Upper lobe of left lung (tissue), 6 donors: ENCODE data around the gene SLC12A1. TPM values are rescaled to one million over a fixed set of nuclear protein-coding genes. Genes with fewer than 3 reads are reported as not detected.
"Not testable (repeated sequence)": the region's sequence is repeated elsewhere in the genome, so short reads cannot be mapped to it uniquely, and the experiment has no call there.

Source experiments
- ATAC-seq, 2 donors: fragments of 200-7000 bp; cut with Tn5 transposase; one replicate each; pipeline ENCODE4 v1.9.1; 2022; ENCODE audit warnings: mild to moderate bottlenecking in 2 of 2, moderate library complexity in 2 of 2; ENCODE audit not compliant: low FRiP score in 2 of 2
- DNase-seq, 2 donors: peaks; one replicate each; pipeline ENCODE4 v3.0.0-alpha.2; 2019 to 2020
- H3K27ac ChIP-seq, 4 donors: fragments of 200-600 bp; sonication (generic); one replicate each; pipeline ENCODE4 v1.5.1; 2016 to 2019
- H3K27me3 ChIP-seq, 4 donors: fragments of 200-600 bp; sonication (generic); one replicate each; pipeline ENCODE4 v1.5.1; 2017 to 2019
- H3K36me3 ChIP-seq, 4 donors: fragments of 200-600 bp; sonication (generic); one replicate each; pipeline ENCODE4 v1.5.1; 2016 to 2019
- H3K4me1 ChIP-seq, 4 donors: fragments of 200-600 bp; sonication (generic); one replicate each; pipeline ENCODE4 v1.5.1; 2018 to 2019
- H3K4me3 ChIP-seq, 4 donors: fragments of 200-600 bp; sonication (generic); one replicate each; pipeline ENCODE4 v1.5.1; 2017 to 2019; ENCODE audit warnings: mild to moderate bottlenecking in 2 of 4, moderate library complexity in 1 of 4
- H3K9me3 ChIP-seq, 4 donors: fragments of 200-600 bp; sonication (generic); one replicate each; pipeline ENCODE4 v1.5.1; 2018 to 2019
- CTCF ChIP-seq, 6 experiments: fragments of 450-650 bp in 4 of 6; fragments of 200-600 bp in 2 of 6; sonication (generic) in 2 of 6; IDR thresholded peaks; one replicate each; pipeline ENCODE4 v1.5.1; 2016 to 2019; ENCODE audit warnings: antibody characterized with exemption in 6 of 6
- EP300 ChIP-seq, 4 donors: sonication (generic); formaldehyde crosslinking; IDR thresholded peaks; one replicate each; pipeline ENCODE4 v1.5.1; 2017; ENCODE audit warnings: antibody characterized with exemption in 4 of 4, control low read depth in 2 of 4
- POLR2A ChIP-seq, 4 donors: fragments of 450-650 bp; IDR thresholded peaks; one replicate each; pipeline ENCODE4 v1.5.1; 2016 to 2017; ENCODE audit warnings: antibody characterized with exemption in 4 of 4, mild to moderate bottlenecking in 2 of 4
- POLR2AphosphoS5 ChIP-seq, 2 donors: sonication (generic); formaldehyde crosslinking; IDR thresholded peaks; one replicate each; pipeline ENCODE4 v1.5.1; 2017; ENCODE audit warnings: antibody characterized with exemption in 2 of 2
- WGBS, 2 donors: methylation state at CpG; one replicate each; pipeline ENCODE4 v1.1.5; 2017 to 2018; 5-methylcytosine and 5-hydroxymethylcytosine counted together
- total RNA-seq, 6 donors: library from RNA; depleted of rRNA in 4 of 6; stranded (reverse); fragments of >200 nt in 4 of 6; gene quantifications; one replicate each; pipeline versions ENCODE4 v1.1.0 to v1.2.1, GENCODE V29; 2016 to 2021
- donor health status: DM: no; HTN: no; CAD: no; lungs with moderate emphysema.
- donor health status: DM: no; HTN: yes; CAD: no; lungs with severe emphysema.

SLC12A1 gene
- total RNA-seq, 6 donors from 2014 or later, result not detected

GRCh38 chr15:48324949-48325348, 118.8 kb downstream of the SLC12A1 start:
- H3K4me1 ChIP-seq, result peaks cover 0 to 2% (median 2%) of the 10 kb centered on the region in 4 donors
- no peaks in the 10 kb centered on the region for H3K27me3 ChIP-seq
- H3K9me3 ChIP-seq, result no peaks in the 10 kb centered on the region
- TF ChIP-seq CTCF (IDR thresholded peaks at IDR 0.05) (no peak), POLR2AphosphoS5 (IDR thresholded peaks at IDR 0.05) (no peak), POLR2A (IDR thresholded peaks at IDR 0.05) (no peak), EP300 (IDR thresholded peaks at IDR 0.05) (no peak)
- no peak for DNase-seq
- 51 to 60% methylated on average over 5 of the region's 5 CpGs for WGBS, 2 donors
- H3K4me3 ChIP-seq, result no peak overlapping the region
- no peak overlapping the region for H3K27ac ChIP-seq
- no peak for ATAC-seq
- no peaks in the 10 kb centered on the region for H3K36me3 ChIP-seq

- Histone ChIP-seq H3K4me1 (peaks cover 4 to 7% (median 6%) of the 10 kb centered on the region in 4 donors), H3K36me3 (no peaks in the 10 kb centered on the region), H3K4me3 (no peak overlapping the region), H3K27me3 (no peaks in the 10 kb centered on the region), H3K9me3 (no peaks in the 10 kb centered on the region), H3K27ac (no peak overlapping the region)
- no peak for DNase-seq
- ATAC-seq, result no peak
- WGBS, 2 donors, result 66 to 77% methylated on average over 5 of the region's 5 CpGs
- TF ChIP-seq POLR2A (IDR thresholded peaks at IDR 0.05) (no peak), POLR2AphosphoS5 (IDR thresholded peaks at IDR 0.05) (no peak), CTCF (IDR thresholded peaks at IDR 0.05) (no peak), EP300 (IDR thresholded peaks at IDR 0.05) (no peak)
Observed at GRCh38 chr15:48325400-48325799, 119.3 kb downstream of the SLC12A1 start.

GRCh38 chr15:48326180-48326579, 120.1 kb downstream of the SLC12A1 start:
- not testable (repeated sequence) for H3K36me3 ChIP-seq, ATAC-seq, H3K9me3 ChIP-seq, H3K4me3 ChIP-seq, H3K27me3 ChIP-seq, H3K27ac ChIP-seq, DNase-seq
- WGBS, 2 donors, result 84 to 90% methylated on average over 6 of the region's 6 CpGs
- peaks cover 7 to 10% (median 8%) of the 10 kb centered on the region in 4 donors for H3K4me1 ChIP-seq

GRCh38 chr15:48330105-48330785, 124.1 kb downstream of the SLC12A1 start:
- 18% methylated on average over 11 of the region's 11 CpGs for WGBS, 2 donors
- H3K4me3 ChIP-seq, result peak overlapping the region in 3 of 4 donors; percentile 91 to 97 (median 92)
- H3K9me3 ChIP-seq, result no peaks in the 10 kb centered on the region
- DNase-seq (no peak), ATAC-seq (no peak)
- peaks cover 0 to 18% (median 0%) of the 10 kb centered on the region in 4 donors for H3K36me3 ChIP-seq
- TF ChIP-seq POLR2A (IDR thresholded peaks at IDR 0.05) (no peak), POLR2AphosphoS5 (IDR thresholded peaks at IDR 0.05) (no peak), EP300 (IDR thresholded peaks at IDR 0.05) (no peak), CTCF (IDR thresholded peaks at IDR 0.05) (no peak)
- H3K27me3 ChIP-seq, result no peaks in the 10 kb centered on the region
- H3K27ac ChIP-seq, result peak overlapping the region; percentile 96 to 98 (median 96)
- H3K4me1 ChIP-seq, result peaks cover 14 to 19% (median 15%) of the 10 kb centered on the region in 4 donors

- Histone ChIP-seq H3K4me3 (peak within 1 kb of the TSS; percentile 72 to 97 (median 92)), H3K36me3 (peaks cover 0 to 27% (median 0%) of the 10 kb centered on the region in 4 donors), H3K4me1 (peaks cover 14 to 19% (median 15%) of the 10 kb centered on the region in 4 donors), H3K27ac (peak within 1 kb of the TSS; percentile 96 to 98 (median 96)), H3K9me3 (no peaks in the 10 kb centered on the region), H3K27me3 (no peaks in the 10 kb centered on the region)
- DNase-seq, result peak; percentile 84 to 96
- TF ChIP-seq CTCF (IDR thresholded peaks at IDR 0.05) (peak in 1 of 6 experiments; percentile 7), POLR2A (IDR thresholded peaks at IDR 0.05) (peak in 3 of 4 donors; percentile 79 to 94 (median 80)), POLR2AphosphoS5 (IDR thresholded peaks at IDR 0.05) (peak; percentile 83 to 96), EP300 (IDR thresholded peaks at IDR 0.05) (no peak)
- peak; percentile 96 to 97 for ATAC-seq
- 0 to 1% methylated on average over 38 to 39 of the region's 89 CpGs for WGBS, 2 donors
Observed at GRCh38 chr15:48330855-48331795, 125.0 kb downstream of the SLC12A1 start, which contains the start of gene DUT. TSS of gene DUT (plus strand) at chr15:48331429. CDS start at chr15:48331516, 87 bp downstream.
